HEK293 (cell line): ENCODE results near the gene MTX1.

ENCODE experiments used
- CTCF ChIA-PET: fragments of 350-600 bp; formaldehyde crosslinking; extraction: SDS; loops from one replicate; lab custom pipeline; 2021; ENCODE audit warnings: antibody characterized with exemption; lab: Yijun Ruan, JAX
- POLR2A ChIA-PET: fragments of 300-600 bp; formaldehyde crosslinking; extraction: SDS; loops from one replicate; lab custom pipeline; 2020; ENCODE audit warnings: antibody characterized with exemption, inconsistent platforms; lab: Yijun Ruan, JAX
- H3K27ac ChIP-seq: fragments of 200-500 bp; sonication (Bioruptor generic); 2 replicates; pipeline ENCODE4 v1.5.1; 2014; ENCODE audit warnings: low read depth, low read length, control low read depth, inconsistent platforms; ENCODE audit errors: extremely low read depth
- H3K36me3 ChIP-seq, 2 experiments: fragments of 200-500 bp in 1 of 2; sonication (Bioruptor generic) in 1 of 2; 1 replicate in 1 of 2; 2 replicates in 1 of 2; pipeline ENCODE4 v1.5.1; 2014 to 2017; ENCODE audit warnings: inconsistent platforms in 2 of 2, low read length in 2 of 2; ENCODE audit not compliant: control insufficient read depth in 2 of 2, insufficient read depth in 1 of 2
- H3K4me1 ChIP-seq: fragments of 200-500 bp; sonication (Bioruptor generic); 2 replicates; pipeline ENCODE4 v1.5.1; 2014; ENCODE audit warnings: mild to moderate bottlenecking, low read length, inconsistent platforms; ENCODE audit not compliant: control insufficient read depth, insufficient read depth
- H3K4me3 ChIP-seq: 2 replicates; pipeline ENCODE4 v1.5.1; 2011; ENCODE audit warnings: low read depth, mild to moderate bottlenecking, control low read depth, low read length, moderate library complexity
- H3K9me3 ChIP-seq: fragments of 200-500 bp; sonication (Bioruptor generic); 2 replicates; pipeline ENCODE4 v1.5.1; 2014; ENCODE audit warnings: low read depth, low read length, inconsistent platforms; ENCODE audit not compliant: control insufficient read depth, insufficient read depth
- ATF2 ChIP-seq: fragments of 450-650 bp; formaldehyde crosslinking; IDR thresholded peaks from 2 replicates; pipeline ENCODE4 v1.5.1; 2016; ENCODE audit warnings: missing biosample characterization, missing genetic modification characterization, low read depth
- KLF1 ChIP-seq: fragments of 450-650 bp; formaldehyde crosslinking; IDR thresholded peaks from 2 replicates; pipeline ENCODE4 v1.5.1; 2016; ENCODE audit warnings: missing biosample characterization, missing genetic modification characterization
- KLF16 ChIP-seq: fragments of 450-650 bp; formaldehyde crosslinking; IDR thresholded peaks from 2 replicates; pipeline ENCODE4 v1.5.1; 2017; ENCODE audit warnings: missing biosample characterization, missing genetic modification characterization
- KLF7 ChIP-seq: fragments of 450-650 bp; formaldehyde crosslinking; IDR thresholded peaks from 2 replicates; pipeline ENCODE4 v1.5.1; 2016; ENCODE audit warnings: missing biosample characterization, missing genetic modification characterization, borderline replicate concordance
- SP2 ChIP-seq: fragments of 450-650 bp; formaldehyde crosslinking; IDR thresholded peaks from 2 replicates; pipeline ENCODE4 v1.5.1; 2016; ENCODE audit warnings: missing biosample characterization, missing genetic modification characterization
- TRIM28 ChIP-seq: IDR thresholded peaks from 2 replicates; pipeline ENCODE4 v1.6.1; 2011; ENCODE audit warnings: low read length, control low read depth, borderline replicate concordance
- ZBTB1 ChIP-seq: fragments of 450-650 bp; formaldehyde crosslinking; IDR thresholded peaks from 2 replicates; pipeline ENCODE4 v1.5.1; 2016; ENCODE audit warnings: missing biosample characterization, missing genetic modification characterization
- ZBTB10 ChIP-seq: fragments of 450-650 bp; formaldehyde crosslinking; IDR thresholded peaks from 2 replicates; pipeline ENCODE4 v1.5.1; 2016; ENCODE audit warnings: missing biosample characterization, missing genetic modification characterization
- ZBTB26 ChIP-seq: fragments of 450-650 bp; formaldehyde crosslinking; optimal IDR thresholded peaks from 2 replicates; pipeline ENCODE3; 2016; ENCODE audit warnings: missing biosample characterization, mild to moderate bottlenecking, missing genetic modification characterization
- ZBTB49 ChIP-seq: fragments of 450-650 bp; formaldehyde crosslinking; IDR thresholded peaks from 2 replicates; pipeline ENCODE4 v1.5.1; 2016; ENCODE audit warnings: missing biosample characterization, missing genetic modification characterization, low read depth
- ZEB2 ChIP-seq: fragments of 450-650 bp; formaldehyde crosslinking; IDR thresholded peaks from 2 replicates; pipeline ENCODE4 v1.5.1; 2016; ENCODE audit warnings: missing biosample characterization, missing genetic modification characterization
- ZFP3 ChIP-seq: fragments of 450-650 bp; formaldehyde crosslinking; IDR thresholded peaks from 2 replicates; pipeline ENCODE4 v1.5.1; 2016; ENCODE audit warnings: low read depth, missing biosample characterization, missing genetic modification characterization
- ZNF114 ChIP-seq: fragments of 450-650 bp; formaldehyde crosslinking; IDR thresholded peaks from 2 replicates; pipeline ENCODE4 v1.5.0; 2017; ENCODE audit warnings: missing biosample characterization, missing genetic modification characterization
- ZNF121 ChIP-seq: fragments of 450-650 bp; formaldehyde crosslinking; IDR thresholded peaks from 2 replicates; pipeline ENCODE4 v1.5.1; 2016; ENCODE audit warnings: missing biosample characterization, missing genetic modification characterization
- ZNF184 ChIP-seq: fragments of 450-650 bp; IDR thresholded peaks from 2 replicates; pipeline ENCODE4 v1.5.1; 2018; ENCODE audit warnings: missing biosample characterization, mild to moderate bottlenecking, missing genetic modification characterization
- ZNF202 ChIP-seq: fragments of 450-650 bp; formaldehyde crosslinking; IDR thresholded peaks from 2 replicates; pipeline ENCODE4 v1.5.1; 2016; ENCODE audit warnings: missing biosample characterization, missing genetic modification characterization, borderline replicate concordance
- ZNF24 ChIP-seq: fragments of 450-650 bp; formaldehyde crosslinking; IDR thresholded peaks from 2 replicates; pipeline ENCODE4 v1.5.1; 2016; ENCODE audit warnings: missing biosample characterization, missing genetic modification characterization
- ZNF394 ChIP-seq: fragments of 450-650 bp; formaldehyde crosslinking; IDR thresholded peaks from 2 replicates; pipeline ENCODE4 v1.5.1; 2016; ENCODE audit warnings: missing biosample characterization, missing genetic modification characterization, mild to moderate bottlenecking, moderate library complexity, borderline replicate concordance
- ZNF404 ChIP-seq: fragments of 450-650 bp; formaldehyde crosslinking; IDR thresholded peaks from 2 replicates; pipeline ENCODE4 v1.5.1; 2017; ENCODE audit warnings: missing biosample characterization, missing genetic modification characterization
- ZNF529 ChIP-seq: fragments of 450-650 bp; formaldehyde crosslinking; IDR thresholded peaks from 2 replicates; pipeline ENCODE4 v1.5.1; 2017; ENCODE audit warnings: missing genetic modification characterization, missing biosample characterization; ENCODE audit not compliant: insufficient replicate concordance
- ZNF544 ChIP-seq: fragments of 450-650 bp; formaldehyde crosslinking; IDR thresholded peaks from 2 replicates; pipeline ENCODE4 v1.5.0; 2017; ENCODE audit warnings: missing biosample characterization, missing genetic modification characterization
- ZNF610 ChIP-seq: fragments of 450-650 bp; formaldehyde crosslinking; IDR thresholded peaks from 2 replicates; pipeline ENCODE4 v1.5.1; 2016; ENCODE audit warnings: missing biosample characterization, missing genetic modification characterization, borderline replicate concordance
- ZNF639 ChIP-seq: fragments of 450-650 bp; formaldehyde crosslinking; IDR thresholded peaks from 2 replicates; pipeline ENCODE4 v1.5.1; 2016; ENCODE audit warnings: missing biosample characterization, missing genetic modification characterization
- ZNF704 ChIP-seq: fragments of 450-650 bp; formaldehyde crosslinking; IDR thresholded peaks from 2 replicates; pipeline ENCODE4 v1.5.1; 2016; ENCODE audit warnings: missing biosample characterization, missing genetic modification characterization
- ZNF747 ChIP-seq: fragments of 450-650 bp; formaldehyde crosslinking; IDR thresholded peaks from 2 replicates; pipeline ENCODE4 v1.5.1; 2016; ENCODE audit warnings: missing biosample characterization, missing genetic modification characterization
- ZSCAN16 ChIP-seq: fragments of 450-650 bp; formaldehyde crosslinking; IDR thresholded peaks from 2 replicates; pipeline ENCODE4 v1.5.1; 2016; ENCODE audit warnings: missing biosample characterization, missing genetic modification characterization
- ZSCAN30 ChIP-seq: fragments of 450-650 bp; IDR thresholded peaks from 2 replicates; pipeline ENCODE4 v1.5.1; 2018; ENCODE audit warnings: missing biosample characterization, mild to moderate bottlenecking, missing genetic modification characterization, moderate library complexity

The MTX1 gene

GRCh38 chr1:155193275-155193990 lies 15.1 kb upstream of the MTX1 start:
- CTCF ChIA-PET, result interaction anchor here (0.6 to 3.8 kb wide), 28 partner anchors 9 to 1209 kb away, joined by 3 to 60 read pairs (median 4); partner anchors contain the start of genes FDPS, KRTCAP2, MTX1 and THBS3
- Histone ChIP-seq H3K4me3 (peak overlapping the region; percentile 40), H3K9me3 (no peaks in the 10 kb centered on the region), H3K27ac (peak overlapping the region; percentile 42; the same call in 1 of the 2 replicates), H3K4me1 (peaks cover 3% of the 10 kb centered on the region; the same call in 1 of the 2 replicates), H3K36me3 (peaks cover 0 to 22% of the 10 kb centered on the region in 2 experiments; a peak in 1 of 3 replicates)
- POLR2A ChIA-PET, result interaction anchor here (0.7 to 2.3 kb wide), 21 partner anchors 9 to 192 kb away, joined by 3 to 11 read pairs (median 4); partner anchors contain the start of genes ENTREP3, KRTCAP2, SCAMP3 and SLC50A1
- TF ChIP-seq ZNF114 (tag by site-specific recombination) (no peak), ZNF639 (tag by site-specific recombination) (peak; percentile 49), ATF2 (tag by site-specific recombination) (no peak), ZSCAN30 (tag by site-specific recombination) (peak; percentile 8; the same call in 1 of the 2 replicates), ZBTB10 (tag by site-specific recombination) (0 out of 2 replicates have a peak, but pooled peaks have one; percentile 25), ZNF202 (tag by site-specific recombination) (no peak), KLF16 (tag by site-specific recombination) (no peak), ZNF544 (tag by site-specific recombination) (no peak), ZSCAN16 (tag by site-specific recombination) (no peak), SP2 (peak; percentile 52), ZNF121 (no peak), ZFP3 (no peak; the same call in 1 of the 2 replicates), ZNF747 (tag by site-specific recombination) (no peak), ZBTB26 (tag by site-specific recombination) (peak; percentile 2), KLF1 (no peak; the same call in 1 of the 2 replicates), ZNF610 (peak; percentile 78), ZNF24 (tag by site-specific recombination) (peak; percentile 60; the same call in 1 of the 2 replicates), ZNF704 (tag by site-specific recombination) (no peak), ZBTB49 (no peak), ZEB2 (tag by site-specific recombination) (peak; percentile 83; the same call in 1 of the 2 replicates), TRIM28 (no peak), ZNF184 (tag by site-specific recombination) (0 out of 2 replicates have a peak, but pooled peaks have one; percentile 13), KLF7 (tag by site-specific recombination) (peak; percentile 60), ZNF394 (tag by site-specific recombination) (no peak), ZNF529 (tag by site-specific recombination) (no peak), ZNF404 (no peak), ZBTB1 (0 out of 2 replicates have a peak, but pooled peaks have one; percentile 38)
